Sigmoid colon (tissue), 7 donors: ENCODE measurements around the gene SCP2D1. TPM values are rescaled to one million over a fixed set of nuclear protein-coding genes. Genes with fewer than 3 reads are reported as not detected.

Experiments used
- DNase-seq: peaks from one replicate; pipeline ENCODE4 v3.0.0-alpha.2; 2019
- H3K27ac ChIP-seq, 4 donors: fragments of 200-600 bp; sonication (generic); one replicate each; pipeline ENCODE4 v1.5.1; 2016 to 2019; ENCODE audit warnings: mild to moderate bottlenecking in 1 of 4
- H3K27me3 ChIP-seq, 3 donors: fragments of 200-600 bp; sonication (generic); one replicate each; pipeline ENCODE4 v1.5.1; 2019; ENCODE audit warnings: mild to moderate bottlenecking in 1 of 3
- H3K36me3 ChIP-seq, 4 donors: fragments of 200-600 bp; sonication (generic); one replicate each; pipeline ENCODE4 v1.5.1; 2016 to 2019
- H3K4me1 ChIP-seq, 4 donors: fragments of 200-600 bp; sonication (generic); one replicate each; pipeline ENCODE4 v1.5.1; 2017 to 2019
- H3K4me3 ChIP-seq, 4 donors: fragments of 200-600 bp; sonication (generic); one replicate each; pipeline ENCODE4 v1.5.1; 2017 to 2019; ENCODE audit warnings: mild to moderate bottlenecking in 2 of 4, moderate library complexity in 1 of 4
- H3K9me3 ChIP-seq, 4 donors: fragments of 200-600 bp in 3 of 4; sonication (generic) in 3 of 4; one replicate each; pipeline versions ENCODE4 v1.5.1 to v1.6.1; 2013 to 2019
- EP300 ChIP-seq, 4 donors: sonication (generic); formaldehyde crosslinking; IDR thresholded peaks; one replicate each; pipeline ENCODE4 v1.6.1; 2017; ENCODE audit warnings: antibody characterized with exemption in 4 of 4
- POLR2A ChIP-seq, 2 donors: fragments of 450-650 bp; IDR thresholded peaks; one replicate each; pipeline ENCODE4 v1.6.1; 2016; ENCODE audit warnings: antibody characterized with exemption in 2 of 2, mild to moderate bottlenecking in 2 of 2, moderate library complexity in 2 of 2
- POLR2AphosphoS5 ChIP-seq, 4 donors: sonication (generic); formaldehyde crosslinking; IDR thresholded peaks; one replicate each; pipeline ENCODE4 v1.6.1; 2017; ENCODE audit warnings: antibody characterized with exemption in 4 of 4
- WGBS, 2 donors: extraction: QIAGEN DNeasy Blood & Tissue Kit; methylation state at CpG; one replicate each; pipeline ENCODE4 v1.1.7; 2013; 5-methylcytosine and 5-hydroxymethylcytosine counted together
- intact Hi-C: fragments of 100-400 bp; cut with DNase I; formaldehyde crosslinking; loops from one replicate; pipeline ENCODE4 v1.15.1; 2023
- polyA plus RNA-seq, 3 donors: library from polyadenylated mRNA; stranded (reverse); fragments of 200-250 nt; gene quantifications; one replicate each; pipeline ENCODE4 v1.2.3, GENCODE V29; 2013
- total RNA-seq, 4 donors: library from RNA; depleted of rRNA; stranded (reverse); fragments of >200 nt; gene quantifications; one replicate each; pipeline ENCODE4 v1.1.0, GENCODE V29; 2016
- TF ChIP-seq, protein P1 (sequence below), 4 experiments: fragments of 450-650 bp in 3 of 4; fragments of 200-600 bp in 1 of 4; IDR thresholded peaks; one replicate each; pipeline ENCODE4 v1.5.1; 2016 to 2019; ENCODE audit warnings: antibody characterized with exemption in 4 of 4, mild to moderate bottlenecking in 3 of 4, moderate library complexity in 2 of 4
- donor health status: healthy with polysubstance abuse.
- donor health status: Bipolar disorder and iron deficiency.
- donor health status: healthy.

SCP2D1 gene
- total and polyA plus RNA-seq, 7 donors: 0.99 TPM; not detected in 6

DNA sequence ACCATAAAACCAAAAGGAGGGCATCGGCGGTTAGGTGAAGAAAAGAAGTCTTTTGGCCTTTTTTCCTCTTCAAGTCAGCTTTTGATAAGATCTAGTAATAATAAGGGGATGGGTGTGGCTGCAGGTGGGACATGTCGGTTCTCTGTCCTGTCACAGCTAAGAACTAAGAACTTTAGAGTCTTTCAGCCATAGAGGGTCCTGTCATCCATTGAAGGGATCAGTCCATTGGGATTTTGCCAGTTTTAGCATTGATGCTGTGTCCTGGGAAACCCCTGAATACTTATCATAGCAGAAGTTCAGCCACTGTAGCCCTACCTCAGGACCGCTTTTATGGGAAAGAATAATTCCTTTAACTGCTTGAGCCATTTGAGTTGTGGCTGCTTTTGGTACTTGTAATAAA, 18.2 kb upstream of the SCP2D1 start:
- WGBS, 2 donors: 95% methylated on average over 4 of the region's 4 CpGs
- no peaks in the 10 kb centered on the region for H3K36me3 ChIP-seq
- H3K27ac ChIP-seq: no peak overlapping the region
- intact Hi-C loops: loop anchor here (10.0 kb wide), 4 partner anchors 161 to 1259 kb away; partner anchors contain the start of genes CFAP61, CRNKL1, DTD1 and DZANK1
- TF ChIP-seq POLR2AphosphoS5 (IDR thresholded peaks at IDR 0.05) (no peak), POLR2A (IDR thresholded peaks at IDR 0.05) (no peak), EP300 (IDR thresholded peaks at IDR 0.05) (no peak)
- TF ChIP-seq, protein P1, sequence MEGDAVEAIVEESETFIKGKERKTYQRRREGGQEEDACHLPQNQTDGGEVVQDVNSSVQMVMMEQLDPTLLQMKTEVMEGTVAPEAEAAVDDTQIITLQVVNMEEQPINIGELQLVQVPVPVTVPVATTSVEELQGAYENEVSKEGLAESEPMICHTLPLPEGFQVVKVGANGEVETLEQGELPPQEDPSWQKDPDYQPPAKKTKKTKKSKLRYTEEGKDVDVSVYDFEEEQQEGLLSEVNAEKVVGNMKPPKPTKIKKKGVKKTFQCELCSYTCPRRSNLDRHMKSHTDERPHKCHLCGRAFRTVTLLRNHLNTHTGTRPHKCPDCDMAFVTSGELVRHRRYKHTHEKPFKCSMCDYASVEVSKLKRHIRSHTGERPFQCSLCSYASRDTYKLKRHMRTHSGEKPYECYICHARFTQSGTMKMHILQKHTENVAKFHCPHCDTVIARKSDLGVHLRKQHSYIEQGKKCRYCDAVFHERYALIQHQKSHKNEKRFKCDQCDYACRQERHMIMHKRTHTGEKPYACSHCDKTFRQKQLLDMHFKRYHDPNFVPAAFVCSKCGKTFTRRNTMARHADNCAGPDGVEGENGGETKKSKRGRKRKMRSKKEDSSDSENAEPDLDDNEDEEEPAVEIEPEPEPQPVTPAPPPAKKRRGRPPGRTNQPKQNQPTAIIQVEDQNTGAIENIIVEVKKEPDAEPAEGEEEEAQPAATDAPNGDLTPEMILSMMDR (IDR thresholded peaks at IDR 0.05): no peak
- DNase-seq: no peak
- H3K4me1 ChIP-seq: peaks cover 0 to 15% (median 9%) of the 10 kb centered on the region in 4 donors
- no peaks in the 10 kb centered on the region for H3K27me3 ChIP-seq
- no peak overlapping the region for H3K4me3 ChIP-seq
- no peaks in the 10 kb centered on the region for H3K9me3 ChIP-seq

DNA sequence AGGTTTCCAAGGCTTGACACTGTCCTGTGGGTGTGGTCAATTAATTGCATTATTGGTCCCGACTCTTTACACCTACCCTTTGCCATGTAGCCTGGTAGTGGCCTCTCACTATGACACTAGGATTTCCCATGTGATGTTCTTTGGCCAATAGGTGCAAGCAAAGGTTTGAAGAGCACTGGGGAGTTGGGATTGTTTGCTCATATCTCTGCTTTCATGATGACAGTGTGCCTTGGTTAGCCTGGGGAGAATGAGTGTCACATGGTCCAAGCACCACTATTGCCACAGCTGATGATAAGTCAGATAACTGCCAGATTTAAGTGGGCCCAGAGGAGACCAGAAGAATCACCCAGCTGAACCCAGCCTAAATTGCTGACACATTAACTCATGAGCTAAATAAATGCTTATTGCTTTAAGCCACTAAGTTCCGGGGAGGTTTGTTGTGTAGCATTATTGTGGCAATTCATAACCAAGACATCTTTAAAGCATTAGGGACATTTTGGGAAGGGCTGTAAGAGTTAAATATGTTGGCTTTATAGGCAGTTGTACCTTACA, 17.2 kb upstream of the SCP2D1 start:
- intact Hi-C loops: loop anchor here (10.0 kb wide), 4 partner anchors 162 to 1258 kb away; partner anchors contain the start of genes CFAP61, CRNKL1, DTD1 and DZANK1
- 85 to 91% methylated on average over 2 of the region's 2 CpGs for WGBS, 2 donors
- DNase-seq: no peak
- H3K9me3 ChIP-seq: no peaks in the 10 kb centered on the region
- H3K36me3 ChIP-seq: no peaks in the 10 kb centered on the region
- no peaks in the 10 kb centered on the region for H3K27me3 ChIP-seq
- TF ChIP-seq, protein P1 (IDR thresholded peaks at IDR 0.05): no peak
- TF ChIP-seq POLR2A (IDR thresholded peaks at IDR 0.05) (no peak), EP300 (IDR thresholded peaks at IDR 0.05) (no peak), POLR2AphosphoS5 (IDR thresholded peaks at IDR 0.05) (no peak)
- no peak overlapping the region for H3K4me3 ChIP-seq
- H3K27ac ChIP-seq: no peak overlapping the region
- peaks cover 0 to 15% (median 9%) of the 10 kb centered on the region in 4 donors for H3K4me1 ChIP-seq

DNA sequence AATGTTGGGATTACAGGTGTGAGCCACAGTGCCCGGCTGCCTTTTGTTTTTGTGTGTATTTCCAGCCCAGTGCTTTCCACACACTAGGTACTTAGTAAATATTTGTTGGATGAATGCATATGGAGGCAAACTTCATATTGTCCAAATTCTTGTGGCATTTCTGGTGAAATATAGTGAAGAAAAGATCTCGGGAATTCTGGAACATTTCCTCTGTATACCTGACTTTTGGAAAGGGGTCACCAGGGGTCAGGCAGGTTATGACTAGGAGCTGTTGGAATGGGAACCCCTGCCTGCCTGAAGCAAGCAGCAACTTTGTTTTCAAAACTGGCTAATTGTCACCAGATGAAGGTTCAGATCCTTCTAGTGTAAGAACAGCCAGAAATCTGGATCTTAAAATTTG, 12.1 kb upstream of the SCP2D1 start:
- no peak for TF ChIP-seq EP300 (IDR thresholded peaks at IDR 0.05)
- no peak for TF ChIP-seq POLR2AphosphoS5 (IDR thresholded peaks at IDR 0.05)
- TF ChIP-seq, protein P1 (IDR thresholded peaks at IDR 0.05): no peak
- no peak for TF ChIP-seq POLR2A (IDR thresholded peaks at IDR 0.05)
- H3K27ac ChIP-seq: no peak overlapping the region
- DNase-seq: no peak
- H3K4me3 ChIP-seq: no peak overlapping the region
- intact Hi-C loops: no loop called here
- H3K36me3 ChIP-seq: no peaks in the 10 kb centered on the region
- 86 to 91% methylated on average over 2 of the region's 2 CpGs for WGBS, 2 donors
- no peaks in the 10 kb centered on the region for H3K27me3 ChIP-seq
- no peaks in the 10 kb centered on the region for H3K4me1 ChIP-seq
- no peaks in the 10 kb centered on the region for H3K9me3 ChIP-seq

DNA sequence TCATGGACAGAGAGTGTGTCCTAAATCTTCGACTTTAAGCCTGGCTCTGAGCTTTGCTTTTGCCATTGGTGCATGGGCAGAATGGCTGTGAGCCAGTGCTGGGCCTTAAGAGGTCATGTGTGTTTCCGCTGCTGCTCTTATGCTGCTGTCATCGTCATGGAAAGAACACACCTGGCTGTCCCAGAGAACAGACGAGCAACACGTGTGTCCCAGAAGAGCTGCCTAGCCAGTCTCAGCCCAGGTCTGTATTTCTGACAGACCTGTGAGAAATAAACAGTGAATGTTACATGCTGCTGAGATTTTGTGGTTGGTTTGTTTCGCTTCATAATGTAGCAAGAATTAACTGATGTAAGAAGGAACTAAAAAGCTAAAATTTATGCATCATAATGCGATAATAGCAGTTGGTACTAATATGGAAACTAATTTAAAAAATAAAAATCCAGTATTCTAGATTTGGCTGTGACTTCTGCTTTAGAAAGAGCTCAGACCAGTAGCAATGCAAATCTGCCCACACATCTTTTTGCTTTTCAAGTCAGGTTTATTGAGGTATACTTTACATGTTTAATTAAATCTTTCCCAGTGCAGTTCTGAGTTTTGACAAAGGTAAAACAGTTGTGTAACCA, 11.5 kb upstream of the SCP2D1 start:
- H3K4me1 ChIP-seq: no peaks in the 10 kb centered on the region
- intact Hi-C loops: no loop called here

More for the DNA sequence above, 11.5 kb upstream of the SCP2D1 start:
- no peak overlapping the region for H3K27ac ChIP-seq
- 73 to 81% methylated on average over 7 of the region's 7 CpGs for WGBS, 2 donors
- DNase-seq: no peak
- no peaks in the 10 kb centered on the region for H3K9me3 ChIP-seq
- no peak for TF ChIP-seq EP300 (IDR thresholded peaks at IDR 0.05)
- TF ChIP-seq, protein P1 (IDR thresholded peaks at IDR 0.05): no peak
- no peak for TF ChIP-seq POLR2A (IDR thresholded peaks at IDR 0.05)
- TF ChIP-seq POLR2AphosphoS5 (IDR thresholded peaks at IDR 0.05): no peak
- H3K27me3 ChIP-seq: no peaks in the 10 kb centered on the region
- no peaks in the 10 kb centered on the region for H3K36me3 ChIP-seq
- no peak overlapping the region for H3K4me3 ChIP-seq
